GM12878 (cell line): ENCODE data around the gene NKD2. TPM values are rescaled to one million over a fixed set of nuclear protein-coding genes. Genes with fewer than 3 reads are reported as not detected.

Experiments
- ATAC-seq: fragments of 200-7000 bp; cut with Tn5 transposase; 3 replicates; pipeline ENCODE4 v1.9.1; 2020; ENCODE audit warnings: mild to moderate bottlenecking, moderate library complexity
- BruUV-seq: library from RNA; stranded (reverse); fragments of 400-500 nt; replicated peaks from 2 replicates; lab custom pipeline; 2021; lab: Mats Ljungman, UMichigan
- CTCF ChIA-PET: fragments of 300-600 bp; sonication (Branson Sonifier 250); formaldehyde crosslinking; extraction: SDS; loops from one replicate; lab custom pipeline; 2021; ENCODE audit warnings: inconsistent platforms; lab: Yijun Ruan, JAX
- POLR2A ChIA-PET: fragments of 350-600 bp; formaldehyde crosslinking; extraction: SDS; loops from one replicate; lab custom pipeline; 2021; ENCODE audit warnings: inconsistent platforms; lab: Charles Lee
- RAD21 ChIA-PET: fragments of 300-600 bp; sonication (Branson Sonifier 250); formaldehyde crosslinking; loops from one replicate; lab custom pipeline; 2023; ENCODE audit warnings: antibody characterized with exemption; ENCODE audit not compliant: unreplicated experiment; lab: Charles Lee
- SMC1A ChIA-PET: fragments of 300-600 bp; sonication (Branson Sonifier 250); formaldehyde crosslinking; loops from one replicate; lab custom pipeline; 2023; ENCODE audit not compliant: unreplicated experiment, uncharacterized antibody; lab: Charles Lee
- DNase-seq: peaks from one replicate; pipeline ENCODE4 v3.0.0-alpha.2; 2011; ENCODE audit warnings: low read depth, low spot score
- FAIRE-seq: peaks from 3 replicates; lab custom pipeline; 2011; peaks lifted over from hg19 to GRCh38; lab: Jason Lieb, UNC
- H2AFZ ChIP-seq: 2 replicates; pipeline ENCODE4 v1.6.0; 2011; ENCODE audit warnings: low read depth, low read length, control low read depth; ENCODE audit not compliant: control insufficient read depth
- H3K27ac ChIP-seq: 2 replicates; pipeline ENCODE4 v1.5.1; 2011; ENCODE audit warnings: control low read depth; ENCODE audit not compliant: control insufficient read depth, insufficient read depth
- H3K27me3 ChIP-seq, 2 experiments: replicated peaks in 1 of 2; 2 replicates each; pipeline versions ENCODE4 v1.6.0 to v1.6.1; 2011; ENCODE audit warnings: low read length in 1 of 2; ENCODE audit not compliant: control insufficient read depth in 2 of 2, insufficient read depth in 2 of 2
- H3K36me3 ChIP-seq, 2 experiments: 2 replicates each; pipeline ENCODE4 v1.5.1; 2011; ENCODE audit warnings: low read length in 1 of 2; ENCODE audit not compliant: control insufficient read depth in 2 of 2, insufficient read depth in 2 of 2
- H3K4me1 ChIP-seq: 2 replicates; pipeline ENCODE4 v1.6.1; 2011; ENCODE audit warnings: mild to moderate bottlenecking, low read length, moderate library complexity, mixed read lengths; ENCODE audit not compliant: control insufficient read depth, insufficient read depth
- H3K4me2 ChIP-seq: 2 replicates; pipeline ENCODE4 v1.6.0; 2011; ENCODE audit warnings: control low read depth; ENCODE audit not compliant: control insufficient read depth, insufficient read depth
- H3K4me3 ChIP-seq: fragments of 200-600 bp; sonication (generic); 2 replicates; pipeline ENCODE4 v1.5.1; 2016
- H3K79me2 ChIP-seq: 2 replicates; pipeline ENCODE4 v1.6.0; 2011; ENCODE audit warnings: low read length; ENCODE audit not compliant: control insufficient read depth, insufficient read depth
- H3K9ac ChIP-seq: 2 replicates; pipeline ENCODE4 v1.8.0; 2011; ENCODE audit warnings: low read length, control low read depth, mixed read lengths; ENCODE audit not compliant: control insufficient read depth, insufficient read depth
- H3K9me3 ChIP-seq: replicated peaks from 3 replicates; pipeline ENCODE4 v1.5.1; 2011; ENCODE audit warnings: mild to moderate bottlenecking, low read length; ENCODE audit not compliant: control insufficient read depth, insufficient read depth
- H4K20me1 ChIP-seq: 2 replicates; pipeline ENCODE4 v1.6.0; 2011; ENCODE audit not compliant: control insufficient read depth, insufficient read depth
- BACH1 ChIP-seq: fragments of 450-650 bp; IDR thresholded peaks from 2 replicates; pipeline ENCODE4 v1.6.1; 2017; ENCODE audit warnings: mild to moderate bottlenecking, borderline replicate concordance
- CHD1 ChIP-seq: IDR thresholded peaks from 2 replicates; pipeline ENCODE4 v1.6.1; 2012; ENCODE audit warnings: low read depth, low read length, improper control_type of control experiment
- ELK1 ChIP-seq: IDR thresholded peaks from 2 replicates; pipeline ENCODE4 v1.6.1; 2012; ENCODE audit warnings: low read depth, low read length, improper control_type of control experiment
- EZH2 ChIP-seq: IDR thresholded peaks from 2 replicates; pipeline ENCODE4 v1.6.1; 2012; ENCODE audit warnings: low read depth, mild to moderate bottlenecking, control low read depth, inconsistent platforms, low read length, borderline replicate concordance; ENCODE audit not compliant: control insufficient read depth
- MXI1 ChIP-seq: fragments of 150-350 bp; IDR thresholded peaks from 2 replicates; pipeline ENCODE4 v1.6.1; 2011; ENCODE audit warnings: low read depth, mild to moderate bottlenecking, inconsistent platforms, low read length, improper control_type of control experiment
- NFIC ChIP-seq: IDR thresholded peaks from 2 replicates; pipeline ENCODE4 v1.6.1; 2012; ENCODE audit warnings: low read depth, mild to moderate bottlenecking, inconsistent platforms, low read length, moderate library complexity
- RAD51 ChIP-seq: fragments of 450-650 bp; IDR thresholded peaks from 2 replicates; pipeline ENCODE4 v1.6.1; 2016; ENCODE audit warnings: moderate library complexity, mild to moderate bottlenecking, inconsistent platforms
- SREBF1 ChIP-seq: IDR thresholded peaks from 2 replicates; pipeline ENCODE4 v1.6.1; 2012; ENCODE audit warnings: mild to moderate bottlenecking, low read length
- TAF1 ChIP-seq: IDR thresholded peaks from 2 replicates; pipeline ENCODE4 v1.6.1; 2011; ENCODE audit warnings: mild to moderate bottlenecking, low read depth, low read length, borderline replicate concordance
- ZNF217 ChIP-seq: fragments of 450-650 bp; IDR thresholded peaks from 2 replicates; pipeline ENCODE4 v1.6.1; 2017; ENCODE audit warnings: antibody characterized with exemption, mild to moderate bottlenecking
- ZNF384 ChIP-seq: IDR thresholded peaks from 2 replicates; pipeline ENCODE4 v1.6.1; 2012; ENCODE audit warnings: low read depth, mild to moderate bottlenecking, low read length, improper control_type of control experiment, borderline replicate concordance
- WGBS: methylation state at CpG from one replicate; pipeline ENCODE4 v1.1.6; 2016; ENCODE audit warnings: low lambda C conversion rate; ENCODE audit not compliant: insufficient replicate concordance, insufficient coverage; ENCODE audit errors: missing lambda C conversion rate; 5-methylcytosine and 5-hydroxymethylcytosine counted together
- in situ Hi-C: fragments of 300-500 bp; cut with MboI; formaldehyde crosslinking; loops from 9 replicates; pipeline ENCODE4 v1.14.3; 2018; ENCODE audit warnings: mixed read lengths
- intact Hi-C: fragments of 100-400 bp; cut with micrococcal nuclease; formaldehyde crosslinking; loops from one replicate; pipeline ENCODE4 v1.14.2; 2022; ENCODE audit not compliant: unreplicated experiment
- polyA plus RNA-seq, 11 experiments: library from polyadenylated mRNA; depleted of rRNA in 4 of 11; unstranded in 6 of 11; stranded (reverse) in 5 of 11; fragments of >200 nt; fragmentation: Nextera tagmentation in 4 of 11; fragmentation: Illumina TruSeq in 1 of 11; extraction: Ambion mirVana in 4 of 11; extraction: Trizol in 1 of 11; gene quantifications; 1 replicate in 1 of 11; 2 replicates in 10 of 11; pipeline versions ENCODE4 v1.2.1 to v1.2.3, GENCODE V29; 2011 to 2016; ENCODE audit warnings: inconsistent platforms in 2 of 11, missing spikeins in 2 of 11, low read depth in 1 of 11
- total RNA-seq, 4 experiments: library from RNA; depleted of rRNA in 3 of 4; stranded (reverse); fragments of >200 nt in 3 of 4; fragmentation: Illumina TruSeq in 1 of 4; extraction: Trizol in 1 of 4; gene quantifications; 2 replicates each; pipeline versions ENCODE4 v1.2.1 to v1.2.3, GENCODE V29; 2013 to 2021
- TF ChIP-seq, protein P1 (sequence below): IDR thresholded peaks from 2 replicates; pipeline ENCODE4 v1.6.1; 2012; ENCODE audit warnings: low read depth, low read length, improper control_type of control experiment
- TF ChIP-seq, protein P2 (sequence below): fragments of 450-650 bp; IDR thresholded peaks from 2 replicates; pipeline ENCODE4 v1.6.1; 2017; ENCODE audit warnings: mild to moderate bottlenecking, moderate library complexity
- TF ChIP-seq, protein P3 (sequence below): IDR thresholded peaks from 2 replicates; pipeline ENCODE4 v1.6.1; 2011; ENCODE audit warnings: mild to moderate bottlenecking, low read depth, low read length, moderate library complexity; ENCODE audit not compliant: insufficient replicate concordance

Gene NKD2
- total and polyA plus RNA-seq, 10 of the 15 experiments (the other 5 are each of a cell fraction or from before 2014, with no cell fraction given), result 0.20 to 0.83 (median 0.26) TPM; not detected in 7

DNA sequence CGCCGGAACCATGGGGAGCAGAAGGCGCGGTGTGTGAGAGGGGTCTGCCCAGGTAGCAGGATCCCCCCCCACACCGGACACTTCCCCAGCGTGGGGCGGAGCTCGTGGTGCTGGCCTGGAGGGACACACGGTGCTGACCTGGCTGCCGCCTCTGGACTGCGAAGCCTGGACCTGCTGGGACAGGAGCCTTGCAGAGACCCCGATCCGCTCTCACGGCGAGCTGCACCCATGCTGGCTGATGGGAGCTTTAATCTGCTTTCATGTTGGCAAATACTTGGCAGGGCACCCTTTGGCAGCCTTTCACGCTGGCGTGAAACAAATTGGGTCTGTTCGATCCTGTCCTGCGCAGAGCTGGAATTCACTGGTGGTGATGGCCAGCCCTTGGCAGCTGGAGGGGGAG, 7.4 kb downstream of the NKD2 start:
- SMC1A ChIA-PET, result no interaction called here
- no TSS peak for BruUV-seq
- Histone ChIP-seq H3K4me3 (no peak overlapping the region), H3K9me3 (no peaks in the 10 kb centered on the region), H3K4me1 (no peaks in the 10 kb centered on the region), H3K27me3 (no peaks in the 10 kb centered on the region; a peak in 3 of 4 replicates), H3K9ac (no peak overlapping the region), H3K27ac (no peak overlapping the region), H3K79me2 (no peaks in the 10 kb centered on the region), H3K4me2 (no peak overlapping the region), H2AFZ (no peak overlapping the region), H3K36me3 (no peaks in the 10 kb centered on the region), H4K20me1 (no peaks in the 10 kb centered on the region)
- CTCF ChIA-PET, result no interaction called here
- POLR2A ChIA-PET, result no interaction called here
- DNase-seq, result no peak
- RAD21 ChIA-PET, result no interaction called here
- WGBS, result 61% methylated on average over 19 of the region's 19 CpGs
- no peak for FAIRE-seq
- in situ Hi-C loops (no loop called here), intact Hi-C loops (loop anchor here (10.0 kb wide), 1 partner anchor 129 kb away; no protein-coding TSS in a partner anchor)
- no peak for ATAC-seq
- TF ChIP-seq SREBF1, result no peak
- TF ChIP-seq ZNF217, result no peak
- TF ChIP-seq, protein P1, sequence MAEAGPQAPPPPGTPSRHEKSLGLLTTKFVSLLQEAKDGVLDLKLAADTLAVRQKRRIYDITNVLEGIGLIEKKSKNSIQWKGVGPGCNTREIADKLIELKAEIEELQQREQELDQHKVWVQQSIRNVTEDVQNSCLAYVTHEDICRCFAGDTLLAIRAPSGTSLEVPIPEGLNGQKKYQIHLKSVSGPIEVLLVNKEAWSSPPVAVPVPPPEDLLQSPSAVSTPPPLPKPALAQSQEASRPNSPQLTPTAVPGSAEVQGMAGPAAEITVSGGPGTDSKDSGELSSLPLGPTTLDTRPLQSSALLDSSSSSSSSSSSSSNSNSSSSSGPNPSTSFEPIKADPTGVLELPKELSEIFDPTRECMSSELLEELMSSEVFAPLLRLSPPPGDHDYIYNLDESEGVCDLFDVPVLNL, result no peak
- TF ChIP-seq, protein P2, sequence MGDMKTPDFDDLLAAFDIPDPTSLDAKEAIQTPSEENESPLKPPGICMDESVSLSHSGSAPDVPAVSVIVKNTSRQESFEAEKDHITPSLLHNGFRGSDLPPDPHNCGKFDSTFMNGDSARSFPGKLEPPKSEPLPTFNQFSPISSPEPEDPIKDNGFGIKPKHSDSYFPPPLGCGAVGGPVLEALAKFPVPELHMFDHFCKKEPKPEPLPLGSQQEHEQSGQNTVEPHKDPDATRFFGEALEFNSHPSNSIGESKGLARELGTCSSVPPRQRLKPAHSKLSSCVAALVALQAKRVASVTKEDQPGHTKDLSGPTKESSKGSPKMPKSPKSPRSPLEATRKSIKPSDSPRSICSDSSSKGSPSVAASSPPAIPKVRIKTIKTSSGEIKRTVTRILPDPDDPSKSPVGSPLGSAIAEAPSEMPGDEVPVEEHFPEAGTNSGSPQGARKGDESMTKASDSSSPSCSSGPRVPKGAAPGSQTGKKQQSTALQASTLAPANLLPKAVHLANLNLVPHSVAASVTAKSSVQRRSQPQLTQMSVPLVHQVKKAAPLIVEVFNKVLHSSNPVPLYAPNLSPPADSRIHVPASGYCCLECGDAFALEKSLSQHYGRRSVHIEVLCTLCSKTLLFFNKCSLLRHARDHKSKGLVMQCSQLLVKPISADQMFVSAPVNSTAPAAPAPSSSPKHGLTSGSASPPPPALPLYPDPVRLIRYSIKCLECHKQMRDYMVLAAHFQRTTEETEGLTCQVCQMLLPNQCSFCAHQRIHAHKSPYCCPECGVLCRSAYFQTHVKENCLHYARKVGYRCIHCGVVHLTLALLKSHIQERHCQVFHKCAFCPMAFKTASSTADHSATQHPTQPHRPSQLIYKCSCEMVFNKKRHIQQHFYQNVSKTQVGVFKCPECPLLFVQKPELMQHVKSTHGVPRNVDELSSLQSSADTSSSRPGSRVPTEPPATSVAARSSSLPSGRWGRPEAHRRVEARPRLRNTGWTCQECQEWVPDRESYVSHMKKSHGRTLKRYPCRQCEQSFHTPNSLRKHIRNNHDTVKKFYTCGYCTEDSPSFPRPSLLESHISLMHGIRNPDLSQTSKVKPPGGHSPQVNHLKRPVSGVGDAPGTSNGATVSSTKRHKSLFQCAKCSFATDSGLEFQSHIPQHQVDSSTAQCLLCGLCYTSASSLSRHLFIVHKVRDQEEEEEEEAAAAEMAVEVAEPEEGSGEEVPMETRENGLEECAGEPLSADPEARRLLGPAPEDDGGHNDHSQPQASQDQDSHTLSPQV, result no peak
- TF ChIP-seq ELK1, result no peak
- TF ChIP-seq TAF1, result no peak
- no peak for TF ChIP-seq EZH2
- no peak for TF ChIP-seq RAD51
- TF ChIP-seq ZNF384, result no peak
- TF ChIP-seq CHD1, result no peak
- TF ChIP-seq NFIC, result no peak
- TF ChIP-seq BACH1, result no peak
- TF ChIP-seq MXI1, result no peak
- TF ChIP-seq, protein P3, sequence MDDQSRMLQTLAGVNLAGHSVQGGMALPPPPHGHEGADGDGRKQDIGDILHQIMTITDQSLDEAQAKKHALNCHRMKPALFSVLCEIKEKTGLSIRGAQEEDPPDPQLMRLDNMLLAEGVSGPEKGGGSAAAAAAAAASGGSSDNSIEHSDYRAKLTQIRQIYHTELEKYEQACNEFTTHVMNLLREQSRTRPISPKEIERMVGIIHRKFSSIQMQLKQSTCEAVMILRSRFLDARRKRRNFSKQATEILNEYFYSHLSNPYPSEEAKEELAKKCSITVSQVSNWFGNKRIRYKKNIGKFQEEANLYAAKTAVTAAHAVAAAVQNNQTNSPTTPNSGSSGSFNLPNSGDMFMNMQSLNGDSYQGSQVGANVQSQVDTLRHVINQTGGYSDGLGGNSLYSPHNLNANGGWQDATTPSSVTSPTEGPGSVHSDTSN, result no peak
